Stimulated activated CD4-positive, alpha-beta T cell treated with anti-CD3 and anti-CD28 coated beads, TNF-alpha, amount 100 ng/mL, for 4 hours (primary cell): ENCODE data around the gene ZSWIM2.
"Not testable (repeated sequence)": the region's sequence is repeated elsewhere in the genome, so short reads cannot be mapped to it uniquely, and the experiment has no call there.

Experiments used
- DNase-seq, 3 experiments: peaks; one replicate each; pipeline ENCODE4 v3.0.0-alpha.2; 2020; ENCODE audit warnings: low read depth in 3 of 3

ZSWIM2 gene

GRCh38 chr2:186841940-186842339, 7.0 kb downstream of the ZSWIM2 start:
- no peak for DNase-seq

GRCh38 chr2:186835628-186836027, 13.3 kb downstream of the ZSWIM2 start:
- DNase-seq = no peak

- DNase-seq = no peak
Measured at GRCh38 chr2:186827862-186828492, 21.0 kb downstream of the ZSWIM2 start.

GRCh38 chr2:186827411-186827810, 21.6 kb downstream of the ZSWIM2 start:
- no peak for DNase-seq

- no peak for DNase-seq
Measured at GRCh38 chr2:186822323-186822722, 26.6 kb downstream of the ZSWIM2 start.

- no peak for DNase-seq
Measured at GRCh38 chr2:186820303-186820702, 28.7 kb downstream of the ZSWIM2 start.

- not testable (repeated sequence) for DNase-seq
Measured at GRCh38 chr2:186811760-186812159, 37.2 kb downstream of the ZSWIM2 start.

- no peak for DNase-seq
Measured at GRCh38 chr2:186806591-186806990, 42.4 kb downstream of the ZSWIM2 start.

GRCh38 chr2:186798604-186799003, 50.4 kb downstream of the ZSWIM2 start:
- not testable (repeated sequence) for DNase-seq

- no peak for DNase-seq
Measured at GRCh38 chr2:186784930-186785329, 64.0 kb downstream of the ZSWIM2 start.

- DNase-seq = no peak
Measured at GRCh38 chr2:186783254-186783653, 65.7 kb downstream of the ZSWIM2 start.

GRCh38 chr2:186780701-186781316, 68.2 kb downstream of the ZSWIM2 start:
- no peak for DNase-seq
